OCI-LY1 (cell line): ENCODE measurements around the gene ZNF536.

Source experiments
- EZH2 ChIP-seq: fragments of 200-600 bp; sonication (generic), shearing (Covaris generic); IDR thresholded peaks from 2 replicates; pipeline ENCODE4 v1.8.0; 2017; ENCODE audit warnings: borderline replicate concordance, mixed run types, mild to moderate bottlenecking, antibody characterized with exemption, low read length, moderate library complexity, mixed read lengths
- TF ChIP-seq, protein P1 (sequence below): fragments of 200-600 bp; sonication (generic), shearing (Covaris generic); IDR thresholded peaks from 2 replicates; pipeline ENCODE4 v1.5.1; 2017; ENCODE audit warnings: mild to moderate bottlenecking, antibody characterized with exemption, low read length, moderate library complexity, mixed read lengths

DNA sequence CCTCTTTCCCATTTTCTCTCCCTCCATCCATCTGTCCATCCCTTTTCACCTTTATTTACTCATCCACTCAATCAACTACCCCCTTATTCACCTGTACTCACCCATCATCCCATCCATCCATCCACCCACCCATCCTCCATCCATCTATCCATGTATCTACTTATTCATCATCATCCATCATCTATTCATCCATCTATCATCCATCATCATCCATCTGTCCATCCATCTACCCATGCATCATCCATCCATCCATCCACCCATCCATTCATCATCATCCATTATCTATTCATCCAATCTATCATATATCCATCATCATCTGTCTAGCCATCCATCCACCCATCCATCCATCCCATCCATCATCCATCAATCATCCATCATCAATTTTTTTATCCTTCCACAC, 48.3 kb upstream of the ZNF536 start:
- TF ChIP-seq, protein P1, sequence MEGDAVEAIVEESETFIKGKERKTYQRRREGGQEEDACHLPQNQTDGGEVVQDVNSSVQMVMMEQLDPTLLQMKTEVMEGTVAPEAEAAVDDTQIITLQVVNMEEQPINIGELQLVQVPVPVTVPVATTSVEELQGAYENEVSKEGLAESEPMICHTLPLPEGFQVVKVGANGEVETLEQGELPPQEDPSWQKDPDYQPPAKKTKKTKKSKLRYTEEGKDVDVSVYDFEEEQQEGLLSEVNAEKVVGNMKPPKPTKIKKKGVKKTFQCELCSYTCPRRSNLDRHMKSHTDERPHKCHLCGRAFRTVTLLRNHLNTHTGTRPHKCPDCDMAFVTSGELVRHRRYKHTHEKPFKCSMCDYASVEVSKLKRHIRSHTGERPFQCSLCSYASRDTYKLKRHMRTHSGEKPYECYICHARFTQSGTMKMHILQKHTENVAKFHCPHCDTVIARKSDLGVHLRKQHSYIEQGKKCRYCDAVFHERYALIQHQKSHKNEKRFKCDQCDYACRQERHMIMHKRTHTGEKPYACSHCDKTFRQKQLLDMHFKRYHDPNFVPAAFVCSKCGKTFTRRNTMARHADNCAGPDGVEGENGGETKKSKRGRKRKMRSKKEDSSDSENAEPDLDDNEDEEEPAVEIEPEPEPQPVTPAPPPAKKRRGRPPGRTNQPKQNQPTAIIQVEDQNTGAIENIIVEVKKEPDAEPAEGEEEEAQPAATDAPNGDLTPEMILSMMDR, result no peak
- TF ChIP-seq EZH2, result no peak
